ENCODE data around the gene ACO1.

ACO1 gene

GRCh38 chr9:32502464-32502863 lies 118.0 kb downstream of the ACO1 start:
- no peak for DNase-seq

GRCh38 chr9:32503008-32503407 lies 118.6 kb downstream of the ACO1 start:
- no peak for DNase-seq

Measured in activated CD4-positive, alpha-beta T cell treated with anti-CD3 and anti-CD28 coated beads for 1 hour (primary cell).